NB4 (cell line): Measurements from ENCODE around the gene OR2C3.

Source experiments
- MAX ChIP-seq: IDR thresholded peaks from 2 replicates; pipeline ENCODE4 v1.6.1; 2011; ENCODE audit warnings: low read depth, low read length
- POLR2A ChIP-seq: IDR thresholded peaks from 2 replicates; pipeline ENCODE4 v1.6.1; 2011; ENCODE audit warnings: mild to moderate bottlenecking; ENCODE audit not compliant: insufficient read length; ENCODE audit errors: extremely low read depth
- TF ChIP-seq, protein P1 (sequence below): IDR thresholded peaks from one replicate; pipeline ENCODE4 v1.5.1; 2012; ENCODE audit warnings: low read depth, low read length

DNA sequence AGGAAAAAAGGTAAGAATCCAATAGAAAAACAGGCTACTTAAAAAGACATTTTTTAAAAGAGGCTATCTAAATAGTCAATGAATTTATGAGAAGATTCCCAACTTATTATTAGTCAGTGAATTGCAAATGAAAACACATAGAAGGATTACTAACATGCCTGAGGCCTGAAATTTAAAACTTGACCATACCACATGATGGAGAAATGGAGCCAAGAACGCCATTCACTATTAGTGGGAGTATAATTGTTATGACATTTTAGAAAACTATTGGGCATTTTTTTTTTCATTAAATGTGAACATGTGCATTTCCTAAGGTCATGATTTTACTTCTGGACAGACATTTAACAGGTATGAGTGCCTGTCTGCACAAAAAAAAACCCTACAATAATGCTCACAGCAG, 53.5 kb downstream of the OR2C3 start:
- TF ChIP-seq, protein P1, sequence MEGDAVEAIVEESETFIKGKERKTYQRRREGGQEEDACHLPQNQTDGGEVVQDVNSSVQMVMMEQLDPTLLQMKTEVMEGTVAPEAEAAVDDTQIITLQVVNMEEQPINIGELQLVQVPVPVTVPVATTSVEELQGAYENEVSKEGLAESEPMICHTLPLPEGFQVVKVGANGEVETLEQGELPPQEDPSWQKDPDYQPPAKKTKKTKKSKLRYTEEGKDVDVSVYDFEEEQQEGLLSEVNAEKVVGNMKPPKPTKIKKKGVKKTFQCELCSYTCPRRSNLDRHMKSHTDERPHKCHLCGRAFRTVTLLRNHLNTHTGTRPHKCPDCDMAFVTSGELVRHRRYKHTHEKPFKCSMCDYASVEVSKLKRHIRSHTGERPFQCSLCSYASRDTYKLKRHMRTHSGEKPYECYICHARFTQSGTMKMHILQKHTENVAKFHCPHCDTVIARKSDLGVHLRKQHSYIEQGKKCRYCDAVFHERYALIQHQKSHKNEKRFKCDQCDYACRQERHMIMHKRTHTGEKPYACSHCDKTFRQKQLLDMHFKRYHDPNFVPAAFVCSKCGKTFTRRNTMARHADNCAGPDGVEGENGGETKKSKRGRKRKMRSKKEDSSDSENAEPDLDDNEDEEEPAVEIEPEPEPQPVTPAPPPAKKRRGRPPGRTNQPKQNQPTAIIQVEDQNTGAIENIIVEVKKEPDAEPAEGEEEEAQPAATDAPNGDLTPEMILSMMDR = no peak
- no peak for TF ChIP-seq POLR2A
- TF ChIP-seq MAX = no peak
